Frontal cortex (tissue), 4 donors: Measurements from ENCODE around the gene OXLD1. TPM values are rescaled to one million over a fixed set of nuclear protein-coding genes. Genes with fewer than 3 reads are reported as not detected.
"Not testable (repeated sequence)": the region's sequence is repeated elsewhere in the genome, so short reads cannot be mapped to it uniquely, and the experiment has no call there.

Experiments used
- DNase-seq, 2 donors: peaks; one replicate each; pipeline ENCODE4 v3.0.0; 2012; ENCODE audit warnings: low spot score in 2 of 2
- FAIRE-seq: peaks from 2 replicates; lab custom pipeline; 2012; peaks lifted over from hg19 to GRCh38; lab: Jason Lieb, UNC
- total RNA-seq: library from RNA; depleted of rRNA; stranded (reverse); fragments of >200 nt; gene quantifications from one replicate; pipeline ENCODE4 v1.2.3, GENCODE V29; 2014
- donor health status: control.
- donor health status: control.
- donor health status: control.

OXLD1 gene
- total RNA-seq, 1 donor from 2014 or later, result 8.2 TPM

- FAIRE-seq, result no peak
- peak; percentile 33 to 65 for DNase-seq
These were observed 18.1 kb upstream of the OXLD1 start for GRCh38 chr17:81684442-81684911.

DNA sequence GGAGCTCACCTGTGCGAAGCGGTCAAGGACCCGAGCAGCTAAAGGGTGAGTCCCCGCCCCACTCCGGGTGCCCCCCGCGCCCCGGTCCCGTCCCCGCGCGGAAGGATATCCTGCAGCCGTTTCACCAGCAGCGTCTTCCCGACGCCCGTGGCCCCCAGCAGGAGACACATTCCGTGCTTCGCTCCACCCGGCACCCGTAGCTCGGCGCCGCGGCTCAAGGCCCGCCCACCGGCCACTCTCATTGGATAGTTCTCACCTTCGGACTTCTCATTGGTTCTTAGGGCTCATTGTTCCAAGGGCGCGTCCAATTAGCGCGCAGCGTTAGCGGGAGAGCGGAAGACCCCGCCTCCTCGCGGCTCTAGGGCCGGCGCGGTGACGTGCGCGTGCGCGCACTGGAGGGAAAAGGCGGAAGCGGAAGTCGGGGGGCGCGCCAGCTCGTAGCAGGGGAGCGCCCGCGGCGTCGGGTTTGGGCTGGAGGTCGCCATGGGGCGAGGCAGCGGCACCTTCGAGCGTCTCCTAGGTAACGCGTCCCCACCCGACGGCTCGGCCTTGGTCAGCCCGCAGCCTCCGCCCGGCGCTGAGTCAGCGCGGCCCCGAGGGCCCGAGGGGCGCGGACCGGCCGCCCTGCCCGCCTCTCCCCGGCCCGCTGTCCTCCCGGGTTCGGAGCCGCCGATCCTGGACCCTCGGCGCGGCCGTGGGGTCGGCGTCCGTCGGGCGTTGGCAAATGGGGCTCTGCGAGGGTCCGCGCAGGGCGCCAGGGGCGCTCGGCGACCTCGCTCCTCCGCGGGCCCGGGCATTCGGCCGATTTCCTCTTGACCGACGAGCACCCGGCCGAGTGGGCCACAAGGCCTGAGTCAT is 17.4 kb upstream of the OXLD1 start, which contains the start of the genes ARL16 and HGS:
TSS of gene ARL16 (minus strand) at position 214 of the 858 bp plus-strand sequence. CDS start at position 170, 44 bp downstream.
TSS of gene HGS (plus strand) at position 428 of the 858 bp plus-strand sequence. CDS start at position 484, 56 bp downstream.
- FAIRE-seq (peak; percentile 83), DNase-seq (peak; percentile 100)

- DNase-seq (no peak), FAIRE-seq (no peak)
These were observed 16.8 kb upstream of the OXLD1 start for GRCh38 chr17:81683208-81683583.

- no peak for FAIRE-seq
- no peak for DNase-seq
These were observed 16.3 kb upstream of the OXLD1 start for GRCh38 chr17:81682565-81683207.

- DNase-seq (no peak), FAIRE-seq (no peak)
These were observed 15.3 kb upstream of the OXLD1 start for GRCh38 chr17:81681672-81682071.

DNA sequence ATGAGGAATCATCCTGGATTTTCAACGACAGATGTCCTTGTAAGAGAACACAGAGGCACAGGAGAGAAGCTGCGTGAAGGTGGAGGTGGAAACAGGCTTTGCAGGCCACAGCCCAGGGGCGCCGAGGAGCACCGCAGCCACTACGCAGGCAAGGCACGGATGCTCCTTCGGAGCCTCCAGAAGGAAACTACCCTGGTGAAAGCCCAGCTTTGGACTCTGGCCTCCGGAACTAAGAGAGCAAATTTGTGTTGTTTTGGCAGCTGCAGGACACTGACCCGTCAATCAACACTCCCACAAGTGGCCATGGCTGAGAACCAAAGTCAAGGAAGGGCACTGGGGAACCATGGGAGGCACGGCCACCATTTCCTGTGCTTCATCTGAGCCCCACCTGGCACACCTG is 13.7 kb upstream of the OXLD1 start:
- FAIRE-seq, result no peak
- no peak for DNase-seq

DNA sequence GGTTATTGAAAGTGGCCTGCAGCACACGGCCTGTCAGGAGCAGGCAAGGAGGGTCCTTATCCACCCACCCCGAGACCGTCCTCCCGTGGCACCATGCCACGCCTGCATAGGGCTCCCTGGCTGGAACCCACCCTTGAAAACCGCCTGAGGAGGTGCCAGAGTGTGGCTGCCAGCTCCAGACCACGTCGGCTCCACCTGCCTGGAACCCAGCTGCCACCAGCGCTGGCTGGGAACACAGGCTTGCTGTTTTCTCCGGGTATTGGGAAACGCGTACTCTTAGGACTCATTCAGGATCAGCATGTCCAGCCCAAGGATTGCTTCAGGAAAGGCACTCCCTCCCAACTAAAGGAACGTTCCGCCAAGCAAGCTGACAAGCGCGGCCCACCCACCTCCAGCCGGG is 10.5 kb upstream of the OXLD1 start:
- no peak for FAIRE-seq
- DNase-seq, result no peak

DNA sequence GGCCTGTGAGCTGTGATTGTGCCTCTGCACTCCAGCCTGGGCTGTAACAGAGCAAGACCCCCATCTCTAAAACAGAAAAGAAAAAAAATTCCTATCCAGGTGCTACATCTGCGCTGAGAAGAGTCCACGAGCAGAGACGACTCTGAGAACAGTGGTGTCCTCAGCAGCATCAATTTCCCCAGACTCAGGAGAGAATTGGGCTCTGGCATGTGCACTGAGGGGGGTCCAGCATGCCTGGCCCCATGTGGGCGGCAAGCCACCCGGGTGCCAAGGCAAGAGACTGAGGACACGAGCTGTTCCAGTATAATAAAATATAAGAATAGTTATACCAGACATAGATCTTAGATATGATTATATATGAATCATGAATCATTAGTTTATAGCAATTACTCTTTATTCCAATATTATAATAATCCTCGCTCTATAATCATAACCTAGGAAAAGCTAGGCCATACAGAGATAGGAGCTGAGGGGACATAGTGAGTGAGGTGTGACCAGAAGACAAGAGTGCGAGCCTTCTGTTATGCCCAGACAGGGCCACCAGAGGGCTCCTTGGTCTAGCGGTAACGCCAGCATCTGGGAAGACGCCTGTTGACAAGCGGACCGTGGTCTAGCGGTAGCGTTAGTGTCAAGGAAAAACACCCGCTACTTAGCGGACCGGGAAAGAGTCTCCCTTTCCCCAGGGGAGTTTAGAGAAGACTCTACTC is 9.3 kb upstream of the OXLD1 start:
- FAIRE-seq, DNase-seq: not testable (repeated sequence)

DNA sequence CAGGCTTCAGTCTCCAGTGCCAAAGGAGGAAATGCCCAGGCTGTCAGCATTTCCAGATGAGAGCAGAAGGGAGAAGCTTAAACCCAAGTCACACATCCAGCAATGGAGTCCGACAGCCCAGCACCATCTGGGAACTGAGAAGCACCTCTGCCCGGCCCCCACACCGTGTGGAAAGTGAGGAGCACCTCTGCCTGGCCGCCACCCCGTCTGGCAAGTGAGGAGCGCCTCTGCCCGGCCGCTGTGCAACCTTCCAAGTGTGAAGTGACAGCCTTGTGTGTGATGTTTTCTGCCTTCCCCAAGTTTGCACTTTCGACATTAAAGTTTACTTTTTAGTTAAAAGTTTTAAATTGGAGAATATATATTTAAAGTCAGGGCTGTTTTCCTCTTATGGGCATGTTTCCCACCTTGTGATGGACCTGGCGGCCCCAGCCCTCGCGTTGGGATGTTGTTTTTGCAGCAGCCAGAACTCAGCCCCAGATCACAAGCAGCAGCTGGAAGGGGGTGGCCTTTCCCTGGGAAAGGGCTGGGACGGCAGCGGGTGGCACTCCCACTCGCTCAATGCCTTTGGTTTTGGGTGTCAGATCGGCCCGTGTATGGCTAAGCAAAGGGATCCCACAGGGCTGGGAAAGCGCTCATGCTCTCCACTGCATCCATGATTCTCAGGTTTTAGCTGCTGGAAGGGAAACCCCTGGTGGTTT is 7.3 kb upstream of the OXLD1 start:
- FAIRE-seq, result no peak
- no peak for DNase-seq

- no peak for FAIRE-seq
- DNase-seq, result no peak
These were observed 6.5 kb upstream of the OXLD1 start for GRCh38 chr17:81672954-81673353.

DNA sequence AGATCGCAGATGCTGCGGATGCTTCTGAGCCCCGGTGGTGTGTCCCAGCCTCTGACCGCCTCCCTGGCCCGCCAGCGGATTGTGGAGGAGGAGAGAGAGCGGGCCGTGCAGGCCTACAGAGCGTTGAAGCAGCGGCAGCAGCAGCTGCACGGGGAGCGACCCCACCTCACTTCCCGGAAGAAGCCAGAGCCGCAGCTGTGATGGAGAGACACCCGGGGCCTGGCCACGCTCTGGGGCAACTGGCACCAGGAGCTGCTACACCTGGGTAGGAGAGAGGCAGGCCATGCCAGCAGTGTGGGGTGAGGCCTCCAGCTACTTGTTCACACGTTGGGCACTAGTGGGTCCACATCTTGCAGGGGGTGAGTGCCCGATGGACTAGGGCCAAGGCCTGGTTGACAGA is 6.1 kb upstream of the OXLD1 start:
- FAIRE-seq, result no peak
- DNase-seq, result no peak

DNA sequence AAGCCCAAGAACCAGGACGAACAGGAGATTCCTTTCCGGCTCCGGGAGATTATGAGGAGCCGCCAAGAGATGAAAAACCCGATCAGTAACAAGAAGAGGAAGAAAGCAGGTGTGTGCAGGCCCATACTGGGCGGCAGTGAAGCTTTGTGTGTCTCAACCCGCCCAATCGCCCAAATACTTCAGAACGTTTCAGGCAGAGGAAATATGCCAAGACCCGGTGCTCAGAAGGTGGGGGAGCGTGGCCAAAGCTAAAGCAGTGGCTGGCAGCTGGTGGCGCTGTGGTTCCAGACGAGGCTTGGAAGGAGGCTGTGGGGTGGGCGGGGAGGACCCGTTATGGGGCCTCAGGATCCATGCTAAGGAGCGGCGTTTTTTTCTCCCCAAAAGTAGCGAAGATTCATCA is 1.3 kb upstream of the OXLD1 start:
- FAIRE-seq, result no peak

DNA sequence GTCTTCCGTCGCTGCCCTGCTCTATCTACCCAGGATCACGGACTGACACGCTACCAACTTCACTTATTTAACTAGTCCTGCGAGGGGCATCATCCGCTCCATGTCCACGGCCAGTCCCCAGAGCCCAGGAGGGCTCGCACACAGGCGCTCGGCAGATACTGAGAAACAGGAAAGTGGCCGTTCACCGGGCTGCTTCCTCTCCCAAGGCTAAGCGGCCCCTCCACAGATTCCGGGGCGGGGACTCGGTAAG is 388 bp downstream of the OXLD1 start:
- FAIRE-seq (no peak), DNase-seq (no peak)

More for the DNA sequence above, 1.3 kb upstream of the OXLD1 start:
- DNase-seq, result no peak

DNA sequence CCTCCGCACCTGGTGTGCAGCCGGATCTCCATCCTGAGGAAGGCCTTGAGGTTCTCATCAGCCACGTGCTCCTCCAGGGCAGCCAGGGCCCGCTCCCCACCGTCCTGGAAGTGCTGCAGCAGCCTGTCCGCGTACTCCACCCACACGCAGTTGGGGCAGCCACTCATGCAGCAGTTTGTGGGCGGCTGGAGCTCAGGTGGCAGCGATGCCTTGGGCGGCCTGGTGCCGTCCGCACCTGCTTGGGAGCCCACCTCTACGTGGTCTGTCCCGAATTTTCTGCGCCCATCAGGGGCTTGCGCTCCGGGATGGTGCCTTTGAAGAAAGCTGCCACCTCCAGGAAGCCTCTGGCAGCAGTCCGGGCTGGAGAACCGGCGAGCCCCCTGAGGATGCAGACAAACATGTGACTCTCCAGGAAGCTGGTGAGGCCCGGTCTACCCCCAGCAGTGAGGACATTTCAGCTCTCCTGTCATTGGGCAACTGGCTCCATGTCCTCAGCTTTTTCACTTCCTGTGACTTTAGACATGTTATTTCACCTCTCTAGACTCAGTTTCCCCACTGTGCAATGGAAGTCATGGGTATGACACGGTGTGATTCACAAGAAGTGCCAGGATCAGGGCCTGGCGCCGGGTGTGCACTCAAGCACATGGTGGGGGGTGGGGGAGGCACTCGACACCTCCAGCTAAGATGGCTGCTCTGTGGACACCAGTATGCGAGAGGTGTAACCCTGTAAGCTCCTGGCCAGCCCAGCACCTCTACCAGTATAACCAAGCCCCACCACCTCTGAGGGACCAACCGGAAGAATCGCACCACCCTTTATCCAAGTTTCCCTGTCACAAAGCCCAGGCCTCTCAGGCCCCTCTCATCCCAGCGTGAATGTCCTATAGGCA is 957 bp downstream of the OXLD1 start:
- FAIRE-seq, result no peak
- peak in 1 of 2 donors; percentile 29 for DNase-seq

GRCh38 chr17:81664051-81664470 is 2.3 kb downstream of the OXLD1 start:
- no peak for FAIRE-seq
- no peak for DNase-seq

DNA sequence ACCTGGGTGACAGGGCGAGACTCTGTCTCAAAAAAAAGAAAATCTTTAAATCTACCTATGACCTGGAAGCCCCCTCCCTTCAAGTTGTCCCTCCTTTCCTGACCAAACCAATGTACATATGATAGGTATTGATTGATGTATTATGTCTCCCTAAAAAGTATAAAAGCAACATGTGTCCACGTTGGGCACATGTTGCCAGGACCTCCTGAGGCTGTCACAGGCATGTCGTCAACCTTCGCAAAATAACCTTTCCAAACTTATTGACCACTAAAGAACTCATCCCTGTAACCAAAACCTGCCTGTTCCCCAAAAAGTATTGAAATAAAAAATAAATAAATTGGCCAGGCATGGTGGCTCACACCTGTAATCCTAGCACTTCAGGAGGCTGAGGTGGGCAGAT is 4.4 kb downstream of the OXLD1 start:
- DNase-seq (no peak), FAIRE-seq (no peak)

GRCh38 chr17:81660441-81660840 is 6.0 kb downstream of the OXLD1 start:
- no peak for FAIRE-seq
- no peak for DNase-seq

- FAIRE-seq (no peak), DNase-seq (no peak)
These were observed 7.4 kb downstream of the OXLD1 start for GRCh38 chr17:81659038-81659437.

DNA sequence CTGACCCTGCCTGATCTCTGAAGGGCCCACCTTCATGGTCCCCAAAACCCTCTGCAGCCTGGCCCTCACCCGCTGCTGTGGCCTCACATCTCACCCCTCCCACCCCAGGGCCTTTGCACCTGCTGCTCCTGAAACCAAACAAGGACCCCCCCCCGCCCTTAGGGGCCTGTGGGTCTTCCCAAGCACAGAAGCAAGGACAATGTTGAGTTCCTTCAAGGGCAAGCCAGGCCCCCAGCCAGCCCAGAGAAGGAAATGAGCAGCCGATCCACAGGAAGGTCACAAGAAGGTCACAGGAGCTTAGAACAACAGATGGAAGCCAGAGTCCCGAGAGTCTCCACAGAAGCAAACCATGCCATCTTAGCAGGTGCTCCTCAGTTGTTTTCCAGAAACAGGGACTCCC is 9.6 kb downstream of the OXLD1 start:
- FAIRE-seq, result no peak

More for the DNA sequence above, 9.6 kb downstream of the OXLD1 start:
- no peak for DNase-seq
